ENCODE results near the gene PAQR7. TPM values are rescaled to one million over a fixed set of nuclear protein-coding genes. Genes with fewer than 3 reads are reported as not detected.

PAQR7 gene
- total RNA-seq, 1 experiment from 2014 or later, result 6.7 TPM

DNA sequence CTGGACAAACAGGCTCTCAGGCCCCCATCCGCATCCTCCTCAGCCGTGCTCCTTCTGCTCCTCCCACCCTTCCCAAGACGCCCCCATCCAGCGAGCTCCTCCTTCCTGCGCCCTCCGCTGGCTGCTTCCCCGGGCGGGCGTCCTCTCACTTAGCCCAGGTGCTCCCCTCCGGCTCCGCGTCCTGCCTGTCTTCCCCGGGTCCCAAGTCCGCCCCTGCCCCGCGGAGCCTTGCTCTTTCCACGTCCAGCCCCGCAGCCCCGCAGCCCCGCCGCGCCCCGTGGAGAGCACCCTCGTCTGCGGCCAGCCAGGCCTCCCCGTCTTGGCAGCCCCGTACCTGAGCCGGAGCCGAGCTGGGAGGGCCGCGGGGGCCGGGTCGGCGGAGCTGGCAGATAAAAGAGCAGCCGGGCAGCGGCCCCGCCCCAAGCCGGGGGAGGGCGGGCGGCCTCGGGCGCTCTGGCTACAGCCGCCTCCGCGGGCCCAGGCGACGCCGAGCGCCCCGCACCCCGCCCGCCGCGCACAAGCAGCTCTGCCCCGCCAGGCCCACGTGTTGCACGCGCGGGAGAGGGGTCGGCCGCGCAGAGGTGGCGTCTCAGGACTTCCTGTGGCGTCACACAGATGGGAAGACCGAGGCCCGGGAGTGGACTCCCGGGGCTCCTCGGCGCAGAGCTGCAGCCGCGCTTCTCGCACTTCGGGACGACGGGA is at the start of gene PAQR7 (continued):
- TF ChIP-seq, protein P1, sequence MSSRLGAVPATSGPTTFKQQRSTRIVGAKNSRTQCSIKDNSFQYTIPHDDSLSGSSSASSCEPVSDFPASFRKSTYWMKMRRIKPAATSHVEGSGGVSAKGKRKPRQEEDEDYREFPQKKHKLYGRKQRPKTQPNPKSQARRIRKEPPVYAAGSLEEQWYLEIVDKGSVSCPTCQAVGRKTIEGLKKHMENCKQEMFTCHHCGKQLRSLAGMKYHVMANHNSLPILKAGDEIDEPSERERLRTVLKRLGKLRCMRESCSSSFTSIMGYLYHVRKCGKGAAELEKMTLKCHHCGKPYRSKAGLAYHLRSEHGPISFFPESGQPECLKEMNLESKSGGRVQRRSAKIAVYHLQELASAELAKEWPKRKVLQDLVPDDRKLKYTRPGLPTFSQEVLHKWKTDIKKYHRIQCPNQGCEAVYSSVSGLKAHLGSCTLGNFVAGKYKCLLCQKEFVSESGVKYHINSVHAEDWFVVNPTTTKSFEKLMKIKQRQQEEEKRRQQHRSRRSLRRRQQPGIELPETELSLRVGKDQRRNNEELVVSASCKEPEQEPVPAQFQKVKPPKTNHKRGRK (CRISPR knock-in tag; IDR thresholded peaks at IDR 0.05; ENCODE audit: borderline replicate concordance), result no peak
- TF ChIP-seq KAT7 (CRISPR knock-in tag; IDR thresholded peaks at IDR 0.05; ENCODE audit: borderline replicate concordance), result peak; percentile 84
- TF ChIP-seq TP53 (CRISPR knock-in tag; IDR thresholded peaks at IDR 0.05), result peak; percentile 51; the same call in 1 of the 2 replicates
- no peak for TF ChIP-seq RORB (CRISPR knock-in tag; IDR thresholded peaks at IDR 0.05)
- no peak for TF ChIP-seq NFATC4 (CRISPR knock-in tag; IDR thresholded peaks at IDR 0.05)
- TF ChIP-seq, protein P2, sequence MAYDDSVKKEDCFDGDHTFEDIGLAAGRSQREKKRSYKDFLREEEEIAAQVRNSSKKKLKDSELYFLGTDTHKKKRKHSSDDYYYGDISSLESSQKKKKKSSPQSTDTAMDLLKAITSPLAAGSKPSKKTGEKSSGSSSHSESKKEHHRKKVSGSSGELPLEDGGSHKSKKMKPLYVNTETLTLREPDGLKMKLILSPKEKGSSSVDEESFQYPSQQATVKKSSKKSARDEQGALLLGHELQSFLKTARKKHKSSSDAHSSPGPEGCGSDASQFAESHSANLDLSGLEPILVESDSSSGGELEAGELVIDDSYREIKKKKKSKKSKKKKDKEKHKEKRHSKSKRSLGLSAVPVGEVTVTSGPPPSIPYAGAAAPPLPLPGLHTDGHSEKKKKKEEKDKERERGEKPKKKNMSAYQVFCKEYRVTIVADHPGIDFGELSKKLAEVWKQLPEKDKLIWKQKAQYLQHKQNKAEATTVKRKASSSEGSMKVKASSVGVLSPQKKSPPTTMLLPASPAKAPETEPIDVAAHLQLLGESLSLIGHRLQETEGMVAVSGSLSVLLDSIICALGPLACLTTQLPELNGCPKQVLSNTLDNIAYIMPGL (CRISPR knock-in tag; IDR thresholded peaks at IDR 0.05), result peak; percentile 57
- TF ChIP-seq, protein P3, sequence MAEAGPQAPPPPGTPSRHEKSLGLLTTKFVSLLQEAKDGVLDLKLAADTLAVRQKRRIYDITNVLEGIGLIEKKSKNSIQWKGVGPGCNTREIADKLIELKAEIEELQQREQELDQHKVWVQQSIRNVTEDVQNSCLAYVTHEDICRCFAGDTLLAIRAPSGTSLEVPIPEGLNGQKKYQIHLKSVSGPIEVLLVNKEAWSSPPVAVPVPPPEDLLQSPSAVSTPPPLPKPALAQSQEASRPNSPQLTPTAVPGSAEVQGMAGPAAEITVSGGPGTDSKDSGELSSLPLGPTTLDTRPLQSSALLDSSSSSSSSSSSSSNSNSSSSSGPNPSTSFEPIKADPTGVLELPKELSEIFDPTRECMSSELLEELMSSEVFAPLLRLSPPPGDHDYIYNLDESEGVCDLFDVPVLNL (CRISPR knock-in tag; IDR thresholded peaks at IDR 0.05; ENCODE audit: borderline replicate concordance, low read depth), result peak; percentile 67
- TF ChIP-seq, protein P4, sequence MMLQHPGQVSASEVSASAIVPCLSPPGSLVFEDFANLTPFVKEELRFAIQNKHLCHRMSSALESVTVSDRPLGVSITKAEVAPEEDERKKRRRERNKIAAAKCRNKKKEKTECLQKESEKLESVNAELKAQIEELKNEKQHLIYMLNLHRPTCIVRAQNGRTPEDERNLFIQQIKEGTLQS (CRISPR knock-in tag; conservative IDR thresholded peaks at IDR 0.05), result no peak
- TF ChIP-seq CBFB (CRISPR knock-in tag; IDR thresholded peaks at IDR 0.05; ENCODE audit: low read depth), result no peak
- no peak for TF ChIP-seq JAZF1 (CRISPR knock-in tag; IDR thresholded peaks at IDR 0.05)
- TF ChIP-seq ETV6 (CRISPR knock-in tag; IDR thresholded peaks at IDR 0.05), result no peak
- TF ChIP-seq, protein P5, sequence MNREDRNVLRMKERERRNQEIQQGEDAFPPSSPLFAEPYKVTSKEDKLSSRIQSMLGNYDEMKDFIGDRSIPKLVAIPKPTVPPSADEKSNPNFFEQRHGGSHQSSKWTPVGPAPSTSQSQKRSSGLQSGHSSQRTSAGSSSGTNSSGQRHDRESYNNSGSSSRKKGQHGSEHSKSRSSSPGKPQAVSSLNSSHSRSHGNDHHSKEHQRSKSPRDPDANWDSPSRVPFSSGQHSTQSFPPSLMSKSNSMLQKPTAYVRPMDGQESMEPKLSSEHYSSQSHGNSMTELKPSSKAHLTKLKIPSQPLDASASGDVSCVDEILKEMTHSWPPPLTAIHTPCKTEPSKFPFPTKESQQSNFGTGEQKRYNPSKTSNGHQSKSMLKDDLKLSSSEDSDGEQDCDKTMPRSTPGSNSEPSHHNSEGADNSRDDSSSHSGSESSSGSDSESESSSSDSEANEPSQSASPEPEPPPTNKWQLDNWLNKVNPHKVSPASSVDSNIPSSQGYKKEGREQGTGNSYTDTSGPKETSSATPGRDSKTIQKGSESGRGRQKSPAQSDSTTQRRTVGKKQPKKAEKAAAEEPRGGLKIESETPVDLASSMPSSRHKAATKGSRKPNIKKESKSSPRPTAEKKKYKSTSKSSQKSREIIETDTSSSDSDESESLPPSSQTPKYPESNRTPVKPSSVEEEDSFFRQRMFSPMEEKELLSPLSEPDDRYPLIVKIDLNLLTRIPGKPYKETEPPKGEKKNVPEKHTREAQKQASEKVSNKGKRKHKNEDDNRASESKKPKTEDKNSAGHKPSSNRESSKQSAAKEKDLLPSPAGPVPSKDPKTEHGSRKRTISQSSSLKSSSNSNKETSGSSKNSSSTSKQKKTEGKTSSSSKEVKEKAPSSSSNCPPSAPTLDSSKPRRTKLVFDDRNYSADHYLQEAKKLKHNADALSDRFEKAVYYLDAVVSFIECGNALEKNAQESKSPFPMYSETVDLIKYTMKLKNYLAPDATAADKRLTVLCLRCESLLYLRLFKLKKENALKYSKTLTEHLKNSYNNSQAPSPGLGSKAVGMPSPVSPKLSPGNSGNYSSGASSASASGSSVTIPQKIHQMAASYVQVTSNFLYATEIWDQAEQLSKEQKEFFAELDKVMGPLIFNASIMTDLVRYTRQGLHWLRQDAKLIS (CRISPR knock-in tag; IDR thresholded peaks at IDR 0.05; ENCODE audit: borderline replicate concordance), result no peak
- TF ChIP-seq EMX1 (CRISPR knock-in tag; IDR thresholded peaks at IDR 0.05), result no peak
- no peak for TF ChIP-seq FOXP1 (CRISPR knock-in tag; IDR thresholded peaks at IDR 0.05; ENCODE audit: borderline replicate concordance)
- no peak for TF ChIP-seq ZNF416 (CRISPR knock-in tag; IDR thresholded peaks at IDR 0.05)
- TF ChIP-seq, protein P6, sequence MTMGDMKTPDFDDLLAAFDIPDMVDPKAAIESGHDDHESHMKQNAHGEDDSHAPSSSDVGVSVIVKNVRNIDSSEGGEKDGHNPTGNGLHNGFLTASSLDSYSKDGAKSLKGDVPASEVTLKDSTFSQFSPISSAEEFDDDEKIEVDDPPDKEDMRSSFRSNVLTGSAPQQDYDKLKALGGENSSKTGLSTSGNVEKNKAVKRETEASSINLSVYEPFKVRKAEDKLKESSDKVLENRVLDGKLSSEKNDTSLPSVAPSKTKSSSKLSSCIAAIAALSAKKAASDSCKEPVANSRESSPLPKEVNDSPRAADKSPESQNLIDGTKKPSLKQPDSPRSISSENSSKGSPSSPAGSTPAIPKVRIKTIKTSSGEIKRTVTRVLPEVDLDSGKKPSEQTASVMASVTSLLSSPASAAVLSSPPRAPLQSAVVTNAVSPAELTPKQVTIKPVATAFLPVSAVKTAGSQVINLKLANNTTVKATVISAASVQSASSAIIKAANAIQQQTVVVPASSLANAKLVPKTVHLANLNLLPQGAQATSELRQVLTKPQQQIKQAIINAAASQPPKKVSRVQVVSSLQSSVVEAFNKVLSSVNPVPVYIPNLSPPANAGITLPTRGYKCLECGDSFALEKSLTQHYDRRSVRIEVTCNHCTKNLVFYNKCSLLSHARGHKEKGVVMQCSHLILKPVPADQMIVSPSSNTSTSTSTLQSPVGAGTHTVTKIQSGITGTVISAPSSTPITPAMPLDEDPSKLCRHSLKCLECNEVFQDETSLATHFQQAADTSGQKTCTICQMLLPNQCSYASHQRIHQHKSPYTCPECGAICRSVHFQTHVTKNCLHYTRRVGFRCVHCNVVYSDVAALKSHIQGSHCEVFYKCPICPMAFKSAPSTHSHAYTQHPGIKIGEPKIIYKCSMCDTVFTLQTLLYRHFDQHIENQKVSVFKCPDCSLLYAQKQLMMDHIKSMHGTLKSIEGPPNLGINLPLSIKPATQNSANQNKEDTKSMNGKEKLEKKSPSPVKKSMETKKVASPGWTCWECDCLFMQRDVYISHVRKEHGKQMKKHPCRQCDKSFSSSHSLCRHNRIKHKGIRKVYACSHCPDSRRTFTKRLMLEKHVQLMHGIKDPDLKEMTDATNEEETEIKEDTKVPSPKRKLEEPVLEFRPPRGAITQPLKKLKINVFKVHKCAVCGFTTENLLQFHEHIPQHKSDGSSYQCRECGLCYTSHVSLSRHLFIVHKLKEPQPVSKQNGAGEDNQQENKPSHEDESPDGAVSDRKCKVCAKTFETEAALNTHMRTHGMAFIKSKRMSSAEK (CRISPR knock-in tag; IDR thresholded peaks at IDR 0.05; ENCODE audit: borderline replicate concordance), result no peak
- peak; percentile 83; the same call in 1 of the 2 replicates for TF ChIP-seq ELF4 (CRISPR knock-in tag; IDR thresholded peaks at IDR 0.05; ENCODE audit: low read depth)
- TF ChIP-seq, protein P7, sequence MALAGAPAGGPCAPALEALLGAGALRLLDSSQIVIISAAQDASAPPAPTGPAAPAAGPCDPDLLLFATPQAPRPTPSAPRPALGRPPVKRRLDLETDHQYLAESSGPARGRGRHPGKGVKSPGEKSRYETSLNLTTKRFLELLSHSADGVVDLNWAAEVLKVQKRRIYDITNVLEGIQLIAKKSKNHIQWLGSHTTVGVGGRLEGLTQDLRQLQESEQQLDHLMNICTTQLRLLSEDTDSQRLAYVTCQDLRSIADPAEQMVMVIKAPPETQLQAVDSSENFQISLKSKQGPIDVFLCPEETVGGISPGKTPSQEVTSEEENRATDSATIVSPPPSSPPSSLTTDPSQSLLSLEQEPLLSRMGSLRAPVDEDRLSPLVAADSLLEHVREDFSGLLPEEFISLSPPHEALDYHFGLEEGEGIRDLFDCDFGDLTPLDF (CRISPR knock-in tag; IDR thresholded peaks at IDR 0.05), result 0 out of 2 replicates have a peak, but pooled peaks have one; percentile 59
- TF ChIP-seq ESRRA (CRISPR knock-in tag; IDR thresholded peaks at IDR 0.05; ENCODE audit: borderline replicate concordance), result peak; percentile 51; the same call in 1 of the 2 replicates
- TF ChIP-seq, protein P8, sequence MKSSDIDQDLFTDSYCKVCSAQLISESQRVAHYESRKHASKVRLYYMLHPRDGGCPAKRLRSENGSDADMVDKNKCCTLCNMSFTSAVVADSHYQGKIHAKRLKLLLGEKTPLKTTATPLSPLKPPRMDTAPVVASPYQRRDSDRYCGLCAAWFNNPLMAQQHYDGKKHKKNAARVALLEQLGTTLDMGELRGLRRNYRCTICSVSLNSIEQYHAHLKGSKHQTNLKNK (CRISPR knock-in tag; IDR thresholded peaks at IDR 0.05), result no peak
- TF ChIP-seq, protein P9, sequence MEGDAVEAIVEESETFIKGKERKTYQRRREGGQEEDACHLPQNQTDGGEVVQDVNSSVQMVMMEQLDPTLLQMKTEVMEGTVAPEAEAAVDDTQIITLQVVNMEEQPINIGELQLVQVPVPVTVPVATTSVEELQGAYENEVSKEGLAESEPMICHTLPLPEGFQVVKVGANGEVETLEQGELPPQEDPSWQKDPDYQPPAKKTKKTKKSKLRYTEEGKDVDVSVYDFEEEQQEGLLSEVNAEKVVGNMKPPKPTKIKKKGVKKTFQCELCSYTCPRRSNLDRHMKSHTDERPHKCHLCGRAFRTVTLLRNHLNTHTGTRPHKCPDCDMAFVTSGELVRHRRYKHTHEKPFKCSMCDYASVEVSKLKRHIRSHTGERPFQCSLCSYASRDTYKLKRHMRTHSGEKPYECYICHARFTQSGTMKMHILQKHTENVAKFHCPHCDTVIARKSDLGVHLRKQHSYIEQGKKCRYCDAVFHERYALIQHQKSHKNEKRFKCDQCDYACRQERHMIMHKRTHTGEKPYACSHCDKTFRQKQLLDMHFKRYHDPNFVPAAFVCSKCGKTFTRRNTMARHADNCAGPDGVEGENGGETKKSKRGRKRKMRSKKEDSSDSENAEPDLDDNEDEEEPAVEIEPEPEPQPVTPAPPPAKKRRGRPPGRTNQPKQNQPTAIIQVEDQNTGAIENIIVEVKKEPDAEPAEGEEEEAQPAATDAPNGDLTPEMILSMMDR (IDR thresholded peaks at IDR 0.05), result no peak
- TF ChIP-seq GABPB1 (CRISPR knock-in tag; IDR thresholded peaks at IDR 0.05), result peak; percentile 79

Measured in WTC11 (cell line).